NCI-H460 (cell line): Measurements from ENCODE around the gene AP2A2. TPM values are rescaled to one million over a fixed set of nuclear protein-coding genes. Genes with fewer than 3 reads are reported as not detected.
"Not testable (repeated sequence)": the region's sequence is repeated elsewhere in the genome, so short reads cannot be mapped to it uniquely, and the experiment has no call there.

Experiments used
- DNase-seq: peaks from one replicate; pipeline ENCODE4 v3.0.0-alpha.2; 2016; ENCODE audit warnings: low read depth; ENCODE audit errors: extremely low read depth
- total RNA-seq: library from RNA; depleted of rRNA; stranded (reverse); fragments of >200 nt; shearing (Covaris generic); gene quantifications from 2 replicates; pipeline ENCODE4 v1.2.3, GENCODE V29; 2014

AP2A2 gene
- total RNA-seq, 1 experiment from 2014 or later = 25.1 TPM

GRCh38 chr11:1010551-1011319 lies 85.1 kb downstream of the AP2A2 start:
- no peak for DNase-seq

GRCh38 chr11:1011320-1011698 lies 85.6 kb downstream of the AP2A2 start:
- DNase-seq = no peak

- no peak for DNase-seq
These were observed 86.6 kb downstream of the AP2A2 start for GRCh38 chr11:1012291-1012690.

GRCh38 chr11:1012740-1013630 lies 87.3 kb downstream of the AP2A2 start:
- no peak for DNase-seq

GRCh38 chr11:1013631-1013935 lies 87.9 kb downstream of the AP2A2 start:
- no peak for DNase-seq

GRCh38 chr11:1014276-1014675 lies 88.6 kb downstream of the AP2A2 start:
- DNase-seq = no peak

GRCh38 chr11:1015064-1015463 lies 89.4 kb downstream of the AP2A2 start:
- DNase-seq = no peak

GRCh38 chr11:1015826-1016545 lies 90.3 kb downstream of the AP2A2 start:
- no peak for DNase-seq

GRCh38 chr11:1016610-1017126 lies 91.0 kb downstream of the AP2A2 start:
- DNase-seq = not testable (repeated sequence)

GRCh38 chr11:1017269-1018005 lies 91.8 kb downstream of the AP2A2 start:
- DNase-seq = no peak

- DNase-seq = no peak
These were observed 92.4 kb downstream of the AP2A2 start for GRCh38 chr11:1018091-1018490.

GRCh38 chr11:1019321-1019910 lies 93.7 kb downstream of the AP2A2 start:
- no peak for DNase-seq

GRCh38 chr11:1020211-1020905 lies 94.7 kb downstream of the AP2A2 start:
- no peak for DNase-seq

GRCh38 chr11:1022411-1022810 lies 96.7 kb downstream of the AP2A2 start:
- DNase-seq = no peak

- no peak for DNase-seq
These were observed 97.5 kb downstream of the AP2A2 start for GRCh38 chr11:1022908-1023810.

GRCh38 chr11:1023811-1024596 lies 98.3 kb downstream of the AP2A2 start:
- DNase-seq = no peak

GRCh38 chr11:1024597-1025409 lies 99.1 kb downstream of the AP2A2 start:
- DNase-seq = no peak
